Suppressor macrophage (primary cell): Measurements from ENCODE around the gene RHBDD3.

Experiments
- DNase-seq, 4 experiments: peaks; one replicate each; pipeline ENCODE4 v3.0.0-alpha.2; 2020 to 2022

Gene RHBDD3

GRCh38 chr22:29269230-29269604 is 1.4 kb upstream of the RHBDD3 start:
- DNase-seq, result peak in 3 of 4 experiments; percentile 12 to 26 (median 20)

- peak; percentile 46 to 81 (median 69) for DNase-seq
These were observed 889 bp upstream of the RHBDD3 start for GRCh38 chr22:29268511-29269229.

GRCh38 chr22:29267462-29267857 is 321 bp downstream of the RHBDD3 start:
- DNase-seq, result no peak

DNA sequence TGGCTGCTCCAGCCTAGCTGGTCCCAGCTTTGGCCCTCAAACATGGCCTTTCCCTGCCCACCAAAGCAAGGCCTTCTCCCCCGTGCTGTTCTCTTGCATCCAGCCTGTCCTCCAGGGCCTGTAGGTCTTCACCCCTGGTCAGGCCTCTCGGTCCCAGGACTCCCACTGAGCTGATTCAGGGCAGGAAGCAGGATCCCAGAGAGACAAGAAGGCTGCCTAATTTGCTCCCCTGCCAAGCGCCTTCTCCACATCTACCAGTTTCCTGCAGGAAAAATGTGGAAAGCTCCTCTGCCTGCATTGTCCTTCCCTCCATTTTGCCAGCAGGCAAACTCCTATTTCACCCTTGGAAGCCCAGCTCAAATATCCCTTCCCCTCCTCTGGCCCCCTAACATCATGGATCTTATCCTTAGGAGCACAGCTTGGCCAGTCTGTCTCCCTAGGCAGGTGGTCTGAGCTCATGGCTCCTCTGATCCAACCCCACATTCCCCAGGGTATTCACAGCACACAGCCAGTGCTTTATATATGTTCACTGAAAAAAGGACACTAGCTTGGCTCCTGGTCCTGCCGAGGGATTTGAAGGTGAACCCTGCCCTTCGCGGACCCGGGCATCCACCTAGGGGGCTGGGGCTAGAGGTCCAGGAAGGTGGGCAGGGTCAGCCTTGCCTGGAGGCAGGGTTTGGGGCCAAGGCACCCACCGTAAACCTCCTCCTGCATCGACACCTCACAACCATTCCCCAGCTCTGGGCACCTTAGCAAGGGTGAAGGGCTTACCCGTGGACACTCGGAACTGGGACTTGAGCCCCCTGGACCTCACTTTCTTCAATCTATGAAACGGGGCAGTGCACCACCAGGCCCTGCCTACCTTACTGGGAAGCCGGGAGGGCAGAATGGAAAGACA is 968 bp downstream of the RHBDD3 start:
- DNase-seq, result peak in 2 of 4 experiments; percentile 9 to 20

DNA sequence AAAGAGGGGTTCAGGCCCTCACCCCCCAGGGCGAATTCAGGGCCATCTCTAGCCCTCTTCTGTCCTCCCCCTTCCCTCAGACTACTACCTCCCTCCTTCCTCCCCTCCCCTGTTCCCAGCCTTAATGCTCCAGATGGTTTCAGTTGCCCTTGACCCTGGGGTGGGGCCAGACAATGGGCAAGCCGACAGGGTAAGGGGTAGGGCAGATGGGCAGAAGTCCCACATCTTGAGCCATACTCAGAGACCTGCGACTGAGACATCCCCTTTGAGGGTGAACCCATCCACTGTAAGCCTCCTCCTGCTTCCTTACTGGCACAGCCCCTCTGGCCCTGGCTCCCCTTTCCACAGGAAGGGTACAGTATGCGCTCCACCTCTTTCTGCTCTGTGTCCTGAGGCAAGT is 1.9 kb downstream of the RHBDD3 start:
- no peak for DNase-seq

DNA sequence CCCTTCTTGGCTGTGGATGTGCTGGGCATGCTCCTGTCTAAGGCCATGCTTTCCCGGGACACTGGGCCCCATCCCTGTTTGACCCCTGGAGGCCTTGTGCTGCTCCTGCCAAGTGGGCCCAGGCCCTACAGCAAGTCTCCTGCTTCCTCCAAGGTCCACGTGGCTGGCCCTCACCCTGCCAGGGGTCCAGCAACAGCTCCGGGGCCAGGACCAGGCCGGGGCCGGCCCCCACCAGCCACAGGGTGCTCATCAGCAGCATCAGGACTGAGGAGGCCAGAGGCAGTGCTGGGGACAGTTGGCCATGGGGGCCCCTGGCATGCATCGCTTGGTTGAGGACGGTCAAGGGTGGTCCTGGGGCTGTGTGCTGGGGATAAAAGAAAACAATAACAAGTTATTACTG is 2.5 kb downstream of the RHBDD3 start:
- DNase-seq, result no peak

DNA sequence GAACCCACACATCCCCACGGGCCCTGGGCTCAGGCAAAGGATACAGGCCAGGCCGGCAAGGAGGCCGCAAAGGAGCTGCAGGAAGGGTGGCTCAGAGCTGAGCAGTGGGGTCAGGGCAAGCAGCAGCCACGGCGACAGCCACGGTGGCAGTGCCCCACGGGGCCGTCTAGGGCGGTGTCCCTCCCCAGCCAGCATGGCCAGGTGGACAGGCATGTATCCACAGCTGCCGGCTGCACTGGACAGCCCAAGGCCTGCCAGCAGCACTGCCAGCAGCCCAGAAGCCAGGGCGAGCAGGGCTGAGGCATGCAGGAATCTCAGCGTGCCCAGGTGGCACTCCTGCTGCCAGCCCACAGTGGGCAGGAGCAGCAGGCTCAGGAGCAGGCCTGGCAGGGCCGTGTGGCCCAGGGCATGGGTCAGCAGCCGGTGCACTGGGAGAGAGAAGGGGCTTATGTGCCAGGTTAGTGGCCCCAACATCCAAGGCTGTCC is 3.9 kb downstream of the RHBDD3 start:
- no peak for DNase-seq

- no peak for DNase-seq
These were observed 7.0 kb downstream of the RHBDD3 start for GRCh38 chr22:29260601-29261315.

DNA sequence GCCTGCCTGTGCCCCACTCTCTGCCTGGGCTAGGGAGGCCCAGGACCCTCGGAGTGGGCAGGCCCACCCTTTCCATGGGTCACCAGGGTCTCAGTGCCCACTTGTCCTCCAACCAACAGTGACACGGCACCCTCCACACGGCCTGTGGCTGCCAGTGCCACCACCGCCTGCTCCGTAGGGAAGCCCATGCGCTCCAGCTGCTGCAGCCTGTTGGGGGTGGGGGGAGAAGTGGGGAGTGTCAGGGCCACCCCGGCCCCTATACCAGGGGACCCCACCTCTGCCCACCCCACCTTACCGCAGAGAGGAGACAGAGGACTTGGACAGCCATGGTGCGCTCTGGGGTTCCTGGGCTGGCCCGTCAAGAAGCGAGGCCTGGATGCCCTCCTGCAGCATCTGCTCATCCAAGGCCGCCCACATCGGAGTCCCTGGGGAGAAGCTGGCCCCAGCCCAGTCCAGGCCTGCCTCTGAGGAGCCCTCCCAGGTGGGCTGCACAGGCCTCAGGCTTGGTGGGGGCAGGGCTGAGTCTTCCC is 7.7 kb downstream of the RHBDD3 start:
- no peak for DNase-seq

GRCh38 chr22:29259253-29259899 is 8.4 kb downstream of the RHBDD3 start:
- DNase-seq, result no peak

DNA sequence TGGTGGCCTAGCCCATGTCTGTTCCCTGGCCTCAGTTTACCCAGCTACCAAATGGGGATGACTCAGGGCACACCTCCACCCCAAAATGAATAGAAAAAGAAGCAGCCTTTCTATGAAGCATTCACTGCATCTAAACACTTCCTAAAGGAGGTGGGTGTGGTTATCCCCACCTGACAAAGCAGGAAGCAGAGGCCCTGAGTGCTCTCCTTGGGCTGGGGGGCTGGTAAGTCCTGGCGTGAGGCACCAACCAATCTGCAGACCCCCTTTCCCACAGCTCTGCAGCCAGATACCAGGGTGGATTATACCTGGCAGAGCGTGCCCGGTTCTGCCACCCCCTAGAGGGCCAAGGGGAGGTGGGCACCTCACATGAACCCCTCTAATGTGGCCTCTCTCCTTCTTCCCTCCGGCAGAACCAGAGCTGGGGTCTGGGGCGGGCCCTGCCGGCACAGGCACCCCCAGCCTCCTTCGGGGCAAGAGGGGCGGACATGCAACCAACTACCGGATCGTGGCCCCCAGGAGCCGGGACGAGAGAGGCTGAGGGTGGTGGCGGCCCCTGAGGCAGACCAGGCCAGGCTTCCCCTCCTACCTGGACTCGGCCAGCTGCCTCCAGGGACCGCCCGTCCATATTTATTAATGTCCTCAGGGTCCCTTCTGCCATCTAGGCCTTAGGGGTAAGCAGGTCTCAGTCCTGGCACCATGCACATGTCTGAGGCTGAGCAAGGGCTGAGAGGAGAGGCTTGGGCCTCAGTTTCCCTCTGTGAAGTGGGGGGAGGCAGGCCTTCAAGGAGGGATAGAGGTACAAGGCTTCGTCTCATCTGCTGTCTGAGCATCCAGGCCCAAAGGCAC is 9.2 kb downstream of the RHBDD3 start:
- DNase-seq, result no peak

GRCh38 chr22:29257751-29258181 is 10.0 kb downstream of the RHBDD3 start:
- no peak for DNase-seq

DNA sequence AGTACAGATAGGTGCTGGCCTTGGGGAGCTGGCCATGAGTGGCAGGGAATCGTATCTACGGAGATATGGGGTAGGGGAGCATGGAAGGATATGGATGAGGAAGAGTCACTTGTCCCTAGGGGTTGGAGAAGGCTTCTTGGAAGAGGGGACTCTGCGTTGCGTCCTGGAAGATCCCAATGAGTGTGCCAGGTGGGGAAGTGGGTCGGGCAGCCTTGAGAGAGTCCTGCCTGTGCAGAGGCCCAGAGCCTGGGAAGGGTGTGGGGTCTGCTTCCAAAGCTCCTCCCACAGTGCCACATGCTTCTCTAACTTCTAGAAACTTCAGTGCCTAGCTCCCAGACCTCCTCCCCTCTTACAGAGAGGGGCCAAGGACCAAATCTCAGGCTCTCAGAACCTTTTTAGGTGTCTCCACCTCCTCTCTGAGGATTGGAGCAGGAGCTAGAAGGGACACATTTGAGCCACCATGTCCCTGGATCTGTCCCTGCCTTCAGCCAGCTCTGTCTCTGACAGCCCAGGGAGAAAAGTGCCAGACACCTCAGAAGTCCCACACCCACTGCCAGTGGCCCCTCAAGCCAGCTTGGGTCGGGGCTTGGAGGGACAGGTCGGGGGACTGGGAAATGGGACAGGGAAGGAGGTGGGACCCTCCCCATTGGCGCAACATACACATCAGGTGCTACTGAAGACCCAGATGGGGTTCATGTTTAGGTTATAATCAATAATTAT is 11.0 kb downstream of the RHBDD3 start:
- DNase-seq, result no peak

- DNase-seq, result no peak
These were observed 12.6 kb downstream of the RHBDD3 start for GRCh38 chr22:29255064-29255621.

DNA sequence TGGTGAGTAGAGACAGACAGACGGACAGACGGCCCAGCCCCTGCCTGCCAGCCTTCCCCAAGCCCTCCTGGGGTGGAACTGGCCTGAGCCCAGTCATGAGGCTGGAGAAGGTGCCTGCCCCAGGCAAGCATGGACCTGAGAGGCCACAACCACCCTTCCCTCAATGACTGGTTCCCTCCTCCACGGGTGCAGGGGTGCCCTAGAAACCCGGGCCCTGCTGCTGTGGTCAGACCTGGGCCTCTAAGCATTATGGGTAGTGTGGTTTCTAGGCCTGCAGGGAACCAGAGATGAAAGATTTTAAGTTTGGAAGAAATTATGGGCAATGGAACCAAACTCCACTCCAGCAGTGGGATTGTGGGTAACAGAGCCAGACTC is 13.5 kb downstream of the RHBDD3 start:
- no peak for DNase-seq

DNA sequence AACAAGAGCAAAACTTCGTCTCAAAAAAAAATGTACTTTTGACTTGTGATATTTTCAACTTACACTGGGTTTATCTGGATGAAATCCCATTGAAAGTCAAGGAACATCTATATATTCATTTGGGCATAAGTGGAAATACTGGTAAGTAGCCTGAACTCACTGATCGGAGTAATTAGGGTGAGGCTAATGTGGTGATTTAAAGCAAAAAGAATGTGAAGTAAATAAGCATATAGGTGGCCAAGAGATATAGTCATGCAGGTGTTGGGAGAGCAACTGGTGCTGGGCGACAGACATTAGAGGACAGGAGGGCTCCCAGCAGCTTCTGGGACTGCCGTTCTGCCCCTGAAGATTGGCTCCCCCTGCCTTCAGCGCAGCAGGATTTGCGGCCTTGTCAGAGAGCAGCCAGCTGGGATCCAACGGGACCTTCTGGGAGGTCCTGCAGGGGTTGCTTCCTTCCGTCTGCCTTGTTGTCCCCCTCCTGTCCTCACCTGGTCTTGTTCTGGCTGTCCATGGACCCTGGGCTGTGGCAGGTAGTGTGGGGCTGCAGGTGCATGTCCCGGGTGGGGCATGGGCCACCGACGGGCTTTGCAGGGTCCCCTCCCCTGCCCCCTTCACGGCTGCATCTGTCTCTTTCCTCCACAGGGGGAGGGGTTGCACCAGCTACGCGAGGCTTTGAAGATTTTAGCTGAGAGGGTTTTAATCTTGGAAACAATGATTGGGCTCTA is 14.1 kb downstream of the RHBDD3 start:
- no peak for DNase-seq

DNA sequence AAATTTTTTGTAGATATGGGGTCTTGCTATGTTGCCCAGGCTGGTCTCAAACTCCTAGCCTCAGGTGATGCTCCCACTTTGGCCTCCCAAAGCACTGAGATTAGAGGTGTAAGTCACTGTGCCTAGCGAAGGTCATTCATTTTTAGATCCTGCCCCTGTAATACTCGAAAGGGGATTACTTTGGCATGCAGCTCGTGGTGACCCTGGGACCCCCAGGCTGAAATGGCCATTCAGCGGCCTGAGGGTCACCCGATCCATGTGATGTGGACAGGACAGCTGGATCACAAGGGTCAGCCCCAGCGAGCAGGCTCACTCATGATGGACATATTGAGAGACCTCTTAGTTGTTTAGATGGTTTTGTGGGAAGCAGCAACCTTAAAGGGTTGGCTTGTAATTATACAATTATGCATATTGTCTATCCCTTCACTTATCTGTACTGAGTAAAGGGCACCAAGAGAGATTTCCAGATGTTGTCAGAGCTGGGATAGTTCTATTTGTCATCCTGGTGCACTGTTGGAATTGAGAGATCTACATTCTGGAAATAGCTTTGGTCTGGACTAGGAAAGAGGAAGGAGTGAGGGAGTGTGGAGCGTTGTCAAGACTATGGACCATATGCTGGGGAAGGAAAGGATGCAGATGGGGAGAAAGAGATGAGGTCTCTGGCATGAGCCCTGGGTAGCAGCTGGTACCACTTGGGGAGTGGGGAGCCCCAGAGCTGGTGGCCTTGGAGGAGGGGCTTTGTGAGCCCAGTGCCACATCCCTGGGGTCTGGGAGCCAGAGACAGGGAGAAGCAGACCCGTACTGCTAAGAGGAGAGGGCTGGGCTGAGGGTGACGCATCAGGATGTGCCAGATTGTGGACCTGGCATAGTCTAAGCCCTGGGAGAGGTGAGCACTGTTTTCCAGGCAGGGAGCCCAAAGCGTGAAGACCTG is 15.5 kb downstream of the RHBDD3 start:
- DNase-seq, result no peak

GRCh38 chr22:29251265-29251664 is 16.5 kb downstream of the RHBDD3 start:
- no peak for DNase-seq
